Peyer's patch (tissue), 4 donors: ENCODE results near the gene IL34. TPM values are rescaled to one million over a fixed set of nuclear protein-coding genes. Genes with fewer than 3 reads are reported as not detected.

Experiments used
- DNase-seq, 3 donors: peaks; one replicate each; pipeline ENCODE4 v3.0.0-alpha.2; 2017 to 2019
- H3K27ac ChIP-seq, 4 donors: fragments of 200-600 bp; sonication (generic); one replicate each; pipeline ENCODE4 v1.5.1; 2016 to 2019
- H3K27me3 ChIP-seq, 2 donors: fragments of 200-600 bp; sonication (generic); one replicate each; pipeline ENCODE4 v1.5.1; 2019
- H3K36me3 ChIP-seq, 3 donors: fragments of 200-600 bp; sonication (generic); one replicate each; pipeline ENCODE4 v1.5.1; 2016 to 2019
- H3K4me1 ChIP-seq, 4 donors: fragments of 200-600 bp; sonication (generic); one replicate each; pipeline ENCODE4 v1.5.1; 2016 to 2019
- H3K4me3 ChIP-seq, 4 donors: fragments of 200-600 bp; sonication (generic); 1 replicate in 3 of 4; 2 replicates in 1 of 4; pipeline ENCODE4 v1.5.1; 2016 to 2019; ENCODE audit warnings: mild to moderate bottlenecking in 1 of 4
- H3K9me3 ChIP-seq, 4 donors: fragments of 200-600 bp; sonication (generic); one replicate each; pipeline ENCODE4 v1.5.1; 2016 to 2019; ENCODE audit warnings: mild to moderate bottlenecking in 1 of 4
- POLR2A ChIP-seq, 2 donors: fragments of 450-650 bp; IDR thresholded peaks; one replicate each; pipeline ENCODE4 v1.5.1; 2017; ENCODE audit warnings: antibody characterized with exemption in 2 of 2, mild to moderate bottlenecking in 2 of 2, moderate library complexity in 2 of 2
- total RNA-seq, 4 donors: library from RNA; depleted of rRNA; stranded (reverse); fragments of >200 nt; gene quantifications; one replicate each; pipeline ENCODE4 v1.1.0, GENCODE V29; 2016
- TF ChIP-seq, protein P1 (sequence below), 6 experiments: fragments of 450-650 bp in 4 of 6; fragments of 200-600 bp in 2 of 6; sonication (generic) in 1 of 6; IDR thresholded peaks; one replicate each; pipeline ENCODE4 v1.5.1; 2017 to 2019; ENCODE audit warnings: antibody characterized with exemption in 6 of 6, mild to moderate bottlenecking in 3 of 6, moderate library complexity in 1 of 6

Gene IL34
- total RNA-seq, 4 donors from 2014 or later = 1.6 to 23.1 (median 2.6) TPM

DNA sequence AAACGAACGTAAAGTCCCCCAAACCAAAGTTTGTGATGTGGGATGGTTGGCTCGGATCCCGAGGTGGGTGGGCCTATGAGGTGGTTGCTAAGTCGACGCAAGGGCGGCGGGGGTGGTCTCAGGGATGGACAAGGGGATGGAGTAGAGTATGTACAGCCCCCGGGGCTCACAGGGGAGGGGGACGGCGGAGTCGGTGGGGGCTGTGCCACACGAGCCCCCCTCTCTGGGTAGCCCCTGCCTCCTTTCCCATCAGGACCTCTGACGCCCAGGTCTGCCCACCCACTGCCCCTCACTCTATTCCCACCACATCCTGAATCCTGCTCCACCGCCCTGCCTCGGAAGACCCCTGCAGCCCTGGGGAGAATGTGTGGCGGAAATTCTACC, 15.2 kb downstream of the IL34 start:
- peaks cover 0 to 21% (median 0%) of the 10 kb centered on the region in 4 donors for H3K4me1 ChIP-seq
- peaks cover 0 to 34% (median 0%) of the 10 kb centered on the region in 3 donors for H3K36me3 ChIP-seq
- no peak for DNase-seq
- no peak overlapping the region for H3K4me3 ChIP-seq
- no peak overlapping the region for H3K27ac ChIP-seq
- H3K27me3 ChIP-seq = no peaks in the 10 kb centered on the region
- H3K9me3 ChIP-seq = no peaks in the 10 kb centered on the region
- no peak for TF ChIP-seq POLR2A (IDR thresholded peaks at IDR 0.05)
- TF ChIP-seq, protein P1, sequence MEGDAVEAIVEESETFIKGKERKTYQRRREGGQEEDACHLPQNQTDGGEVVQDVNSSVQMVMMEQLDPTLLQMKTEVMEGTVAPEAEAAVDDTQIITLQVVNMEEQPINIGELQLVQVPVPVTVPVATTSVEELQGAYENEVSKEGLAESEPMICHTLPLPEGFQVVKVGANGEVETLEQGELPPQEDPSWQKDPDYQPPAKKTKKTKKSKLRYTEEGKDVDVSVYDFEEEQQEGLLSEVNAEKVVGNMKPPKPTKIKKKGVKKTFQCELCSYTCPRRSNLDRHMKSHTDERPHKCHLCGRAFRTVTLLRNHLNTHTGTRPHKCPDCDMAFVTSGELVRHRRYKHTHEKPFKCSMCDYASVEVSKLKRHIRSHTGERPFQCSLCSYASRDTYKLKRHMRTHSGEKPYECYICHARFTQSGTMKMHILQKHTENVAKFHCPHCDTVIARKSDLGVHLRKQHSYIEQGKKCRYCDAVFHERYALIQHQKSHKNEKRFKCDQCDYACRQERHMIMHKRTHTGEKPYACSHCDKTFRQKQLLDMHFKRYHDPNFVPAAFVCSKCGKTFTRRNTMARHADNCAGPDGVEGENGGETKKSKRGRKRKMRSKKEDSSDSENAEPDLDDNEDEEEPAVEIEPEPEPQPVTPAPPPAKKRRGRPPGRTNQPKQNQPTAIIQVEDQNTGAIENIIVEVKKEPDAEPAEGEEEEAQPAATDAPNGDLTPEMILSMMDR (IDR thresholded peaks at IDR 0.05) = no peak

DNA sequence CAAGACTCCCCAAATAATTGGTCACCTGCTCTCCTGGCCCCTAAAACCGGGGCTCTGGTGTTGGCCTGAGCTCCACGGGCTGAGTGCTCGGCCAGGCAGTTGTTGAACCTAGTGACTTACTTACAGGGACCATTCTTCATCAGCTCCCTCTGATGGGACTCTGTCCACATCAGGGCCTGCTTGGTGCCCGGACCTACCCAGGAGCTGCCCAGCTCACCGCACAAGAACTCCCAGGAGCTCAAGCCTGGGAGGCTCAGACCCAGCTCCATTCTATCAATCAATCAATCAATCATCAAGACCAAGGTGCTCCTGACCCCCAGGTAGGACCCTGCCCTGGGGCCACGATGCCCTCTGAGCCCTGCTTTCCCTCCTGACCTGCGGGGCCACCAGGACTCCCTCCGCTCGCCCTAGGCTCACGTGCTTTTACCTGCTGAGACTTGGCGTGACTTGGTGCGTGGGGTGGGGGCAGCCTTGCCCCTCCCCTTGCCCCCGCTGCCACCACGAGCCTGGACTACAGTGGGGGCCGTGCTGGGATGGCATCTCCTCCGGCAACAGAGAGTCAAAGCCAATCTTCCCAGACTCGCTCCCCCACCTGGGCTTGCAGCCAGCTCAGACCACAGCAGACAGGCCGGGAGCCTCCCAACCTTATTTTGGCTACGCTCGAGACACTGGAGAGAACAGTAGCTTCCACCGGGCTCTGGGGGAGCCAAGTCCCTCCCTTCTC, 15.7 kb downstream of the IL34 start:
- Histone ChIP-seq H3K27me3 (no peaks in the 10 kb centered on the region), H3K36me3 (peaks cover 0 to 38% (median 0%) of the 10 kb centered on the region in 3 donors), H3K9me3 (no peaks in the 10 kb centered on the region), H3K4me1 (peaks cover 0 to 21% (median 0%) of the 10 kb centered on the region in 4 donors), H3K4me3 (no peak overlapping the region), H3K27ac (peak overlapping the region in 2 of 4 donors; percentile 39 to 46)
- DNase-seq = no peak
- TF ChIP-seq POLR2A (IDR thresholded peaks at IDR 0.05) = no peak
- TF ChIP-seq, protein P1 (IDR thresholded peaks at IDR 0.05) = no peak

DNA sequence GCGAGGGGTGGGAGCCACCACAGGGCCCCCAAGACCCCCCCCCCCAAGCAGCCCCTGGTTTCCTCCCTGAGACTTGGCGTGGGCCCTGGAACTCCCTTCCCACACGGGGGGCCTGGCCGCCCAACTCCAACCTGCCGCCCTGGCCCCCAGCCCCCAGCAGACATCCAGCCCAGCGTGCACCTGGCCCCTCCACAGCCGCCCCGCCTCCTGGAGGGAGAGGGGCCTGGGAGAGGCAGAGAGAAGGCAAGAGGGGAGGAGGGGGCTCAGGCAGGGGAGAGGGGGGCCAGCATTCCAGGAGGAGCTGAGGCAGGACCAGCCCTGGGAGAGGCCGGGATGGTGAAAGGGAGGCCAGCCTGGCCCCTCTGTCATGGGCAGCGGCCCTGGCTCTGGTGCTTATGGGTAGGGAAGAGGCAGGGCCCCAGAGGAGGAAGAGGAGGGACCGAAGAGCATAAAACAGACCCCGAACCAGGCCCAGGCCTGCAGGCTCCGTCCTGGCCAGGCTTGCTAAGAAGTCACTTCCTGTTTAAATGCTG, 16.7 kb downstream of the IL34 start:
- no peak overlapping the region for H3K4me3 ChIP-seq
- H3K27me3 ChIP-seq = no peaks in the 10 kb centered on the region
- peak overlapping the region in 2 of 4 donors; percentile 21 to 46 for H3K27ac ChIP-seq
- no peaks in the 10 kb centered on the region for H3K9me3 ChIP-seq
- peaks cover 0 to 41% (median 0%) of the 10 kb centered on the region in 3 donors for H3K36me3 ChIP-seq
- DNase-seq = no peak
- peaks cover 0 to 21% (median 0%) of the 10 kb centered on the region in 4 donors for H3K4me1 ChIP-seq
- TF ChIP-seq, protein P1 (IDR thresholded peaks at IDR 0.05) = no peak
- no peak for TF ChIP-seq POLR2A (IDR thresholded peaks at IDR 0.05)

DNA sequence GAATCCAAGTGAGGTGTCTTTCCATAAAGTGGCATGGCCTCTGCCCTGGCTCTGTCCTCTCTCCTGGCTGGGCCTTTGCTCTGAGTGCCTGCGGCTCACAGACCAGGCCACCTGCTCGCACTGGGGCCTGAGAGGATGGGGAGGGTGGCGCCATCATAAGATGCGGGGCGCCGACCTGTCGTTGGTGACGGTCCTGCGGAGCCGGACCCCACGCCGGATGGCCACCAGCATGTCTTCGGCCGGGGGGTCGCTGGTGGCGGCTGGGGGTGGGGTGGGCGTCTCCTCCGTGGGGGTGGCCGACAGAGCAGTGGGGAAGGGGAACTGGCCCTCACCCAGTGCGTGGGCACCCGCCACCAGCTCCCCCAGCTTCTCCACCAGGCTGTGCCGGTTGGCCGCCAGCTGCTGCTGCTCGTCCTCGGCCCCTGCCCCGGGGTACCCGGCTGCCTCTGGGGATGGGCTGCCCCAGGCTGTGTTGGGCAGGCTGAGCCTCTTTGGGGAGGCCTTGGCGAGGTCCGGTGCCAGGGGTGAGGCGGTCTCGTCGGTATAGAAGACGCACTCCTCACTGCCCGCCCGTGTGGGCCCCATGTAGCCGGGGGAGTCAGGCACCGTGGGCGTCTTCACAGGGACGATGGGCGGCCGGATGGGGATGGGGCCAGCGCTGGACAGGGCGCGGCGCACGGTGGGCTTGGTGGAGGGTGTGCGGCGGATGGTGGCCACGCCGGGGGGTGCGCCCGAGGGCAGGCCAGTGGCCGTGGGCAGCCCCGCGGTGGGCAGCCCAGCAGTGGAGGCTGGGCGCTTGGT, 17.4 kb downstream of the IL34 start:
- TF ChIP-seq POLR2A (IDR thresholded peaks at IDR 0.05) = no peak
- TF ChIP-seq, protein P1 (IDR thresholded peaks at IDR 0.05) = no peak
- DNase-seq = no peak
- Histone ChIP-seq H3K9me3 (no peaks in the 10 kb centered on the region), H3K4me1 (peaks cover 0 to 21% (median 0%) of the 10 kb centered on the region in 4 donors), H3K27ac (peak overlapping the region in 2 of 4 donors; percentile 21 to 46), H3K27me3 (no peaks in the 10 kb centered on the region), H3K4me3 (no peak overlapping the region), H3K36me3 (peaks cover 0 to 47% (median 0%) of the 10 kb centered on the region in 3 donors)

DNA sequence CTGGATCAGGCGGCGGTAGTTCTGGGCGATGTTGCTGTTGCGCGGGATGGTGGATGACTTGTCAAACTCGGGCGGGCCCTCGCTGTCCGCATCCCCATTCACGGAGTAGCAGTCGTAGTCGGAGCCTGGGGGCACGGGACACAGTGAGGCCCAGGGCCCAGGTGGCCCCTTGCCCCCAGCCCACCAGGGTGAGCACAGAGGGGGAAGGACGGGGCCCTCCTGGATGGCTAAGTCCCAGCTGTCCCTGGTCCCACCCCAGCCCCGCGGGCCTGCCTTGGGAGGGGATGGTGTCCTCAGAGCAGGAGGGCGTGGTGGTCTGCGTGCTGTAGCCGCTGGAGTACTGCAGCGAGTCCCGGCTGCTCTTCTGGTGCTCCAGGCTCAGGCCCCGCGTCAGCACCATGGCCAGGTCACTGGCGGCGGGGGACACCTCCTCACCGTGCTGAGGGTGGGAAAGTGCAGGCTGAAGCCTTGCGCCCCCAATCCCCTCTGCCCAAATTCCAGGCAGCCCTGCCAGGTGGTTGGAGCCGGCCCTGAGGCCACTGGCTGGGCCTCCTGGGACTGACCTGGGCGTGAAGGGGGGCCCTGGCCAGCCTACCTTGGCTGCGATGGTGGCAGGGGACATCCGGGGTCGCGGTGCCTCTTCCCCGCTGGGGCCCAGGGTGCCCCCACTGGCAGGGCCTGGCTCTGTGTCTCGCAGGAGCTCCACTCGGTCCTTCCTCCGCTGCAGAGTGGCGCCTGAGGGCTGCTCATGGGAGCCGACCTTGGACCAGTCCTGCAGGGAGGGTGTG, 18.2 kb downstream of the IL34 start:
- Histone ChIP-seq H3K27me3 (no peaks in the 10 kb centered on the region), H3K9me3 (no peaks in the 10 kb centered on the region), H3K36me3 (peaks cover 0 to 54% (median 0%) of the 10 kb centered on the region in 3 donors), H3K27ac (no peak overlapping the region), H3K4me3 (no peak overlapping the region), H3K4me1 (peaks cover 0 to 21% (median 0%) of the 10 kb centered on the region in 4 donors)
- peak in 1 of 3 donors; percentile 37 for DNase-seq
- no peak for TF ChIP-seq POLR2A (IDR thresholded peaks at IDR 0.05)
